ENCODE data around the gene ADCY5. TPM values are rescaled to one million over a fixed set of nuclear protein-coding genes. Genes with fewer than 3 reads are reported as not detected.

Gene ADCY5
- total RNA-seq, 4 donors from 2014 or later, result 14.0 to 86.8 (median 41.5) TPM

GRCh38 chr3:123422457-123422856 lies 26.4 kb downstream of the ADCY5 start:
- ATAC-seq (ENCODE audit: low FRiP score) (no peak), DNase-seq (ENCODE audit: low spot score) (no peak)
- TF ChIP-seq, protein P1, sequence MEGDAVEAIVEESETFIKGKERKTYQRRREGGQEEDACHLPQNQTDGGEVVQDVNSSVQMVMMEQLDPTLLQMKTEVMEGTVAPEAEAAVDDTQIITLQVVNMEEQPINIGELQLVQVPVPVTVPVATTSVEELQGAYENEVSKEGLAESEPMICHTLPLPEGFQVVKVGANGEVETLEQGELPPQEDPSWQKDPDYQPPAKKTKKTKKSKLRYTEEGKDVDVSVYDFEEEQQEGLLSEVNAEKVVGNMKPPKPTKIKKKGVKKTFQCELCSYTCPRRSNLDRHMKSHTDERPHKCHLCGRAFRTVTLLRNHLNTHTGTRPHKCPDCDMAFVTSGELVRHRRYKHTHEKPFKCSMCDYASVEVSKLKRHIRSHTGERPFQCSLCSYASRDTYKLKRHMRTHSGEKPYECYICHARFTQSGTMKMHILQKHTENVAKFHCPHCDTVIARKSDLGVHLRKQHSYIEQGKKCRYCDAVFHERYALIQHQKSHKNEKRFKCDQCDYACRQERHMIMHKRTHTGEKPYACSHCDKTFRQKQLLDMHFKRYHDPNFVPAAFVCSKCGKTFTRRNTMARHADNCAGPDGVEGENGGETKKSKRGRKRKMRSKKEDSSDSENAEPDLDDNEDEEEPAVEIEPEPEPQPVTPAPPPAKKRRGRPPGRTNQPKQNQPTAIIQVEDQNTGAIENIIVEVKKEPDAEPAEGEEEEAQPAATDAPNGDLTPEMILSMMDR (IDR thresholded peaks at IDR 0.05), result no peak

GRCh38 chr3:123421353-123422174 lies 27.3 kb downstream of the ADCY5 start:
- no peak for ATAC-seq (ENCODE audit: low FRiP score)
- TF ChIP-seq, protein P1 (IDR thresholded peaks at IDR 0.05), result no peak
- DNase-seq (ENCODE audit: low spot score), result no peak

DNA sequence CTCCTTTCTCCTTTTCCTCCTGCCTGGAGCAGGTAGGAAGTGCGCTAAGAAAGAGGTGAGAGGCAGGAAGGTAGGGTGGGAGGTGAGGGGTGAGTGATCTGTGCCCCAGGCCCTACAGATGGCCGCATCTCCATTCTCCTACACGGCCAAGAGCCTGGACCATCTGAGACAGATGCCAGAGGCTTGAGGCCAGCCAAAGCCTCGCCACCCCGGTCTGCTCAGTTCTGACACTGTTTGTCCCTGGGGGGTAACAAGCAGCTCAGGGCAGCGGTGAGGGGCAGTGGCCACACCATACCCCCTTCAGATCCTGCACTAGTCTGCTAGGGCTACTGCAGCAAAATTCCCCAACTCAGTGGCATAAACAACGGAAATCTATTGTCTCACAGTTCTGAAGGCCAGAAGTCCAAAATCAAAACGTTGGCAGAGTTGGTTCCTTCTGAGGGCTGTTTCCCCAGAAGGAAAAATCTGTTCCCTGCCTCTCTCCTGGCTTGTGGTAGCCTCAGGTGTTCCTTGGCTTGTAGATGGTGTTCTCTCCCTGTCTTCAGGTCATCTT lies 28.4 kb downstream of the ADCY5 start:
- TF ChIP-seq, protein P1 (IDR thresholded peaks at IDR 0.05), result no peak
- no peak for ATAC-seq (ENCODE audit: low FRiP score)
- no peak for DNase-seq (ENCODE audit: low spot score)

- ATAC-seq (ENCODE audit: low FRiP score), result no peak
- DNase-seq (ENCODE audit: low spot score), result no peak
- TF ChIP-seq, protein P1 (IDR thresholded peaks at IDR 0.05), result no peak
These were observed 29.0 kb downstream of the ADCY5 start for GRCh38 chr3:123419850-123420297.

DNA sequence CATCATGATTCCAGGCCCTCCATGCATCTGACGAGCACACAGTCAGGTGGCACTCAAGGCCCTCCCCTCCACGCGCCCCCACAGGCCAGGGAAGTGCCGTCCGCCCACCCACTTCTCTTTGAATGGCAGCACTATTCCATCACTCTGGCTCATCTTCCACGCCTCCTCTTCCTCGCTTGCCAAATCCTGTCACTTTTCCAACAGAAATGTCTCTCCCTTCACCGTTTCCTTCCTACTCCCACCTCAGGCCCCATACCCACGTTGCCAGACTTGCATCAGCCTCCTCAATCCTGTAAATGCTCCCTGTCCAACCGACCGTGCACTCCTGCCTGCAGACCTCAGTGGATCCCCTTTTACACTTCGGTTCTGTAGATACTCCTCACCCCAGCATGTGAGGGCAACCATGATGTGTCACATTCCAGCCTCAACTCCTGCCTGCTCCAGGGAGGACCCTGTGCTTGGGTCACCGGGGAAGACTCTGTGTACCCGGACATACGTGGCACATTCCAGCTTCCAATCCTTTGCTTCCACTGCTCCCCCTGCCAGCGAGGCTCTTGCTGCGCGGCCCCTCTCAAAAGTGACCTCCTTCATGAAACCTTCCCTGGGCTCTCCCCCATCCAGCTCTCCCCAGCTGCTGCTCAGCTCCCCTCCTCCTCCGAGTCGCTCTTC lies 29.6 kb downstream of the ADCY5 start:
- ATAC-seq (ENCODE audit: low FRiP score), result no peak
- TF ChIP-seq, protein P1 (IDR thresholded peaks at IDR 0.05), result no peak
- DNase-seq (ENCODE audit: low spot score), result no peak

DNA sequence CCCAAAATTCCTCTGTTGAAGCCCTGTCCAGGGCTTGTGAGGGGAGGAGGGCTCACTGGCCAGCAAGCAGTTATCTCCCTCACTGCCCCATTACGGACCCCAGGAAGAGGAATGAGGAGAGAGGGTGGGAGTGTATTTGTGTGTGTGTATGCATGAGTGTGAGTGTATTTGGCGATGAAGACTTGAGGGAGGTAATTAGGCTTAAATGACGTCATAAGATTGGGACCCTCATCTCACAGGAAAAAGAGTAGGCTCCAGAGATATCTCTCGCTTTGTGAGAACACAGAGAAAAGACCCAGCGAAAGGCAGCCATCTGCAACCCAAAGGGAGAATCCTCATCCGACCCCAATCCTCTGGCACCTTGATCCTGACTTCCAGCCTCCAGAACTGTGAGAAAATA lies 32.2 kb downstream of the ADCY5 start:
- DNase-seq (ENCODE audit: low spot score), result no peak
- TF ChIP-seq, protein P1 (IDR thresholded peaks at IDR 0.05), result no peak
- no peak for ATAC-seq (ENCODE audit: low FRiP score)
